NB4 (cell line): Measurements from ENCODE around the gene ALOX5.

Experiments used
- DNase-seq: peaks from one replicate; pipeline ENCODE4 v3.0.0; 2010; ENCODE audit warnings: low read depth
- H3K4me3 ChIP-seq: one replicate; pipeline ENCODE4 v1.5.1; 2011; ENCODE audit warnings: mild to moderate bottlenecking, low read depth, low read length, moderate library complexity
- MYC ChIP-seq: IDR thresholded peaks from 2 replicates; pipeline ENCODE4 v1.6.1; 2011; ENCODE audit warnings: low read depth, low read length
- POLR2A ChIP-seq: IDR thresholded peaks from 2 replicates; pipeline ENCODE4 v1.6.1; 2011; ENCODE audit warnings: mild to moderate bottlenecking; ENCODE audit not compliant: insufficient read length; ENCODE audit errors: extremely low read depth
- TF ChIP-seq, protein P1 (sequence below): IDR thresholded peaks from one replicate; pipeline ENCODE4 v1.5.1; 2012; ENCODE audit warnings: low read depth, low read length
- TF ChIP-seq, protein P2 (sequence below): IDR thresholded peaks from 2 replicates; pipeline ENCODE4 v1.6.1; 2011; ENCODE audit warnings: low read depth, low read length

The ALOX5 gene

DNA sequence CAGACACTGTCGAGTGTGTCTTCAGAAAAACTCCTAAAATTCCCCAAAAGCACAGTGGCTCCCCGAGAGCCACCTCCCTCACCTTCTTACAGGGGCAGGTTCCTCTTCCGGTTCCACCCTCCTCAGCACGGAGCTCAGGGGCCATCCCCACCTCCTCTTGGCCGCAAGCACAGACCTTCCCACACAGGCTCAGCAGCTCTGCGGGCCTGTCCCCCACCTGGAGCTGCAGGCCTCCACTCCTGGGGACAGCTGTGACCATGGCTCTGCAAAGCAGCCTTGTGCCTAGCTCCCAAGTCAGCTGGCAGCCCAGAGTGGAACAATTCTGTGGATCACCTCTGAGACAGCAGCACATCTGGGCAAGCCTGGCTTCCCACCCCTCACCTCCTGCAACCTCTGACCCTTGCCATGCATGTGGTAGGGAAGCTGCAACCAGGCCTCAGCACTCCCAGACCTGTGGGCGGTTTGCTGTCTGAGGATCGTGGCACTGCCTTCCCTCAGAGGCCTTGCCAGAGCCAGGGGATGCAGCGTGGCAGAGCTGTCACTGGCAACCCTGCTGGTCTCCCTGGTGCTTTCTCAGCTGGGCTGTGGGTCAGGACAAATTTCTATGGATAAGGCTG lies 79.7 kb downstream of the ALOX5 start:
- DNase-seq = no peak
- TF ChIP-seq POLR2A (no peak), MYC (no peak)
- TF ChIP-seq, protein P1, sequence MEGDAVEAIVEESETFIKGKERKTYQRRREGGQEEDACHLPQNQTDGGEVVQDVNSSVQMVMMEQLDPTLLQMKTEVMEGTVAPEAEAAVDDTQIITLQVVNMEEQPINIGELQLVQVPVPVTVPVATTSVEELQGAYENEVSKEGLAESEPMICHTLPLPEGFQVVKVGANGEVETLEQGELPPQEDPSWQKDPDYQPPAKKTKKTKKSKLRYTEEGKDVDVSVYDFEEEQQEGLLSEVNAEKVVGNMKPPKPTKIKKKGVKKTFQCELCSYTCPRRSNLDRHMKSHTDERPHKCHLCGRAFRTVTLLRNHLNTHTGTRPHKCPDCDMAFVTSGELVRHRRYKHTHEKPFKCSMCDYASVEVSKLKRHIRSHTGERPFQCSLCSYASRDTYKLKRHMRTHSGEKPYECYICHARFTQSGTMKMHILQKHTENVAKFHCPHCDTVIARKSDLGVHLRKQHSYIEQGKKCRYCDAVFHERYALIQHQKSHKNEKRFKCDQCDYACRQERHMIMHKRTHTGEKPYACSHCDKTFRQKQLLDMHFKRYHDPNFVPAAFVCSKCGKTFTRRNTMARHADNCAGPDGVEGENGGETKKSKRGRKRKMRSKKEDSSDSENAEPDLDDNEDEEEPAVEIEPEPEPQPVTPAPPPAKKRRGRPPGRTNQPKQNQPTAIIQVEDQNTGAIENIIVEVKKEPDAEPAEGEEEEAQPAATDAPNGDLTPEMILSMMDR = no peak
- TF ChIP-seq, protein P2, sequence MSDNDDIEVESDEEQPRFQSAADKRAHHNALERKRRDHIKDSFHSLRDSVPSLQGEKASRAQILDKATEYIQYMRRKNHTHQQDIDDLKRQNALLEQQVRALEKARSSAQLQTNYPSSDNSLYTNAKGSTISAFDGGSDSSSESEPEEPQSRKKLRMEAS = no peak
- H3K4me3 ChIP-seq = no peak overlapping the region

DNA sequence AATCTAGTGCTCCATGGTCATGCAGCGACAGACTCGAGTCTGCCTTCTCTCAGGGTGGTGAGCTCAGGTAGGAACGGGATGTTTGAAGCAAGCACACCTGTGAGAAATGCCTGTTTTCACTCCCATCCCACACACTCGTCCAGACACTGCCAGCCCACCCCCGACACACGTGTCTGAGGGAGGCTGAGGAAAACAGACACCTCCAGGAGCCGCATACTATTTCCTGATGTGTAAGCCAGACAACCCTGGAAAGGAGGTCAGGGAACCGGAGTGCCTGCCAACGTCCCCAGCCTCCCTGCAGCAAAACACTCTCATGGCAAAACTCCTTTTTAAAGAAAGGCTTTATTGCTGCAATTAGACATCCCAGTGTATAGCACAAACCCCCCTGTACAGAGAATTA lies 80.2 kb downstream of the ALOX5 start:
- TF ChIP-seq MYC (no peak), POLR2A (no peak)
- TF ChIP-seq, protein P2 = no peak
- TF ChIP-seq, protein P1 = no peak
- H3K4me3 ChIP-seq = no peak overlapping the region
- no peak for DNase-seq

DNA sequence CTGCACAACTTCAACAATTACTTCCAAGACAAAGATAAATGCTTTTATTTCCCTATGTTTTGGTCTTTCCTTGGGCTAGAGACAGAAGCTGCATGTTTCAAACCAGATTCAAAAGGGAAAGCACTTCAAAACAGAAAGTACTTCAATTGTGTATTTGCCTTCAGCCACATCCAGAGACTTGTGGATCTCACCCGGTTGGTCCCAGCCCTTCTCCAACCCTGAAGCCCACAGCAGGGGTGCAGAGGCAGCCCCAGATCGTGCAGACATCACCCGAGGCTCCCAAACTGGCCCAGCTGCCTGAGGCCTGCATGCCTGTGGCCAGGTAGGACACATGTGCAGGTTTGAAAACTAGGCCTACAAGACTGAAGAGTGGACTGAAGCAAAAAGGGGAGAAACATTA lies 80.8 kb downstream of the ALOX5 start:
- TF ChIP-seq, protein P2 = no peak
- TF ChIP-seq POLR2A (no peak), MYC (no peak)
- TF ChIP-seq, protein P1 = no peak
- no peak for DNase-seq
- no peak overlapping the region for H3K4me3 ChIP-seq

DNA sequence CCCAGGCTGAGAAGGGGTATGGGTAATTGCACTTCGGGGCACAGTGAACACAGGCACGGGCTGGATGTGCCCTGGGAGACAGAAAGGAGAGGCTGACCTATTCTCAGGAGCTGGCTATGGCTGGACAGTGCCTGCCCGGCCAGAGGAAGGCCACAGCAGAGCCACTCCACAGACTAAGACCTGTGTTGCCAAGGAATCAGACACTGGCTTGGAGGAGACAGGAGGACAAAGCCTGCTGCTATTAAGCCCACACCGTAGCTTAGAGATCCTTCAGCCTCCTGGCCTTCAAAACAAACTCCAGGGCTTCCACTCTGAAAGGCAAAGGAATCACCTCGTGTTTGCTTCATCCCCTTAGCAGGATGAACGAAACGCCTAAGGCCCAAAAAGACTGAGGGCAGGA lies 82.2 kb downstream of the ALOX5 start:
- TF ChIP-seq, protein P1 = no peak
- no peak for TF ChIP-seq POLR2A
- DNase-seq = no peak
- no peak overlapping the region for H3K4me3 ChIP-seq

DNA sequence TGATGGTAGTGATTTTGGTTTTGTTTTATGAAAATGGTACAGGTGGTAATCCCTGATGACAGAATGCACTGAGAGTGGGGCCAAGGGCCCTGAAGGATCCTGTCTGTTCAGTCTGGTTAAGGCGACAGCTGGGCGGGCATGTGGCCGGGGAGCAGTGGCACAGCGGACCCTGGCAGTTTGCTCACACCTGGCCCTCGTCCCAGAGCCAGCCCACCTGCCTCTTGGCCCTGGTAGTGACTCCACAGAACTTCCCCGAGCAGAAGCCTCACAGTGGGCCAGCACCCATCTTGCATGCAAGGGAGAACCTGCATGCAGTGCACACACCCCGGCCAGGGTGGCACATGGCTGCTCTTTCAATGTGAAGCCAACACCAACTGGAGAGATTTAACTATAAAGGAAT lies 82.8 kb downstream of the ALOX5 start:
- no peak for DNase-seq
- TF ChIP-seq, protein P2 = no peak
- no peak for TF ChIP-seq POLR2A
- no peak for TF ChIP-seq MYC
- TF ChIP-seq, protein P1 = no peak
- H3K4me3 ChIP-seq = no peak overlapping the region

DNA sequence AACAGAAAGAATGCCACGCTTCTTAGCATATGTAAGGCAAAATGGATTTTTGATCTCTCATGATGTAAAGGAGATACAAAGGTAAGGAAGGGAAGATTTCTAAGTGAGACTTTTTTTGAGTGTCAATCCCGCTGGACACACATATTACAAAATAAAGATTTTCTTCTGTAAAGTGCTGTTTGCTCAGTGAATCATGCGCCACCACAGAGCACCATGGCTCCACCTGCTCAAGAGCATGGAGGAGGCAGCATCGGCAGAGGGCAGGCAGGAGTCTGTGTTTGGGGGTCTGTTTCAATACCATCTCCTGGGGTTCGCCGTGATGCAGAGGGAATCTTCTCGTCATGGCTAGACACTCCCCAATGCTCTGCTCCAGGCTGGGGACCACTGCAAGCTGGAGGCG lies 83.5 kb downstream of the ALOX5 start:
- DNase-seq = no peak
- TF ChIP-seq POLR2A (no peak), MYC (no peak)
- TF ChIP-seq, protein P1 = no peak
- TF ChIP-seq, protein P2 = no peak
- no peak overlapping the region for H3K4me3 ChIP-seq
